H1 (cell line): ENCODE measurements around the gene MARCHF9. TPM values are rescaled to one million over a fixed set of nuclear protein-coding genes. Genes with fewer than 3 reads are reported as not detected.

ENCODE experiments used
- CTCF ChIA-PET: fragments of 300-600 bp; sonication (Branson Sonifier 250); formaldehyde crosslinking; loops from one replicate; lab custom pipeline; 2021; ENCODE audit not compliant: partially characterized antibody; lab: Charles Lee
- POLR2A ChIA-PET: fragments of 300-600 bp; sonication (Branson Sonifier 250); formaldehyde crosslinking; loops from one replicate; lab custom pipeline; 2021; ENCODE audit warnings: inconsistent platforms; ENCODE audit not compliant: partially characterized antibody; lab: Charles Lee
- DNase-seq, 2 experiments: peaks; one replicate each; pipeline versions ENCODE4 v3.0.0 to v3.0.0-alpha.2; 2010 to 2022; ENCODE audit warnings: low spot score in 2 of 2, low read depth in 1 of 2, mixed read lengths in 1 of 2
- FAIRE-seq: peaks from 2 replicates; lab custom pipeline; 2011; peaks lifted over from hg19 to GRCh38; lab: Jason Lieb, UNC
- H2AFZ ChIP-seq: 2 replicates; pipeline ENCODE4 v1.8.1; 2012; ENCODE audit warnings: low read length, inconsistent platforms
- H2AK5ac ChIP-seq: 2 replicates; pipeline ENCODE4 v1.6.1; 2013; ENCODE audit warnings: low read depth, low read length
- H2BK120ac ChIP-seq: replicated peaks from 2 replicates; pipeline ENCODE3; 2013; ENCODE audit warnings: low read depth, low read length, inconsistent platforms
- H2BK12ac ChIP-seq: 2 replicates; pipeline ENCODE4 v1.6.1; 2013; ENCODE audit warnings: low read depth, low read length
- H2BK15ac ChIP-seq: 2 replicates; pipeline ENCODE4 v1.6.1; 2013; ENCODE audit warnings: low read length
- H2BK20ac ChIP-seq: 2 replicates; pipeline ENCODE4 v1.6.1; 2013; ENCODE audit warnings: low read length
- H2BK5ac ChIP-seq: 2 replicates; pipeline ENCODE4 v1.6.1; 2013; ENCODE audit warnings: low read depth, low read length
- H3K14ac ChIP-seq: 2 replicates; pipeline ENCODE4 v1.6.1; 2013; ENCODE audit warnings: inconsistent platforms; ENCODE audit not compliant: insufficient read length
- H3K18ac ChIP-seq: 2 replicates; pipeline ENCODE4 v1.6.1; 2013; ENCODE audit warnings: low read length; ENCODE audit errors: extremely low read depth
- H3K23ac ChIP-seq: 2 replicates; pipeline ENCODE4 v1.6.1; 2013; ENCODE audit warnings: inconsistent platforms; ENCODE audit not compliant: insufficient read length
- H3K23me2 ChIP-seq: 2 replicates; pipeline ENCODE4 v1.6.1; 2013; ENCODE audit warnings: low read depth, low read length
- H3K27ac ChIP-seq: 2 replicates; pipeline ENCODE4 v1.6.1; 2011; ENCODE audit warnings: low read depth, low read length, inconsistent platforms
- H3K27me3 ChIP-seq, 4 experiments: replicated peaks in 1 of 4; 1 replicate in 1 of 4; 2 replicates in 3 of 4; pipeline versions ENCODE4 v1.6.1 to v1.8.1; 2011 to 2013; ENCODE audit warnings: low read length in 3 of 4, mild to moderate bottlenecking in 3 of 4, inconsistent platforms in 2 of 4, mixed read lengths in 2 of 4, moderate library complexity in 1 of 4; ENCODE audit not compliant: control insufficient read depth in 3 of 4, insufficient read depth in 3 of 4; ENCODE audit errors: extremely low read depth in 1 of 4
- H3K36me3 ChIP-seq, 4 experiments: 2 replicates each; pipeline versions ENCODE4 v1.6.1 to v1.8.1; 2011 to 2013; ENCODE audit warnings: mild to moderate bottlenecking in 4 of 4, low read length in 3 of 4, moderate library complexity in 2 of 4, control low read depth in 1 of 4, inconsistent platforms in 1 of 4; ENCODE audit not compliant: insufficient read depth in 4 of 4, control insufficient read depth in 2 of 4
- H3K4ac ChIP-seq: replicated peaks from 2 replicates; pipeline ENCODE3; 2013; ENCODE audit warnings: low read length, low read depth, mixed read lengths, inconsistent platforms; ENCODE audit not compliant: insufficient read length
- H3K4me1 ChIP-seq, 4 experiments: replicated peaks in 1 of 4; 1 replicate in 1 of 4; 2 replicates in 3 of 4; pipeline versions ENCODE4 v1.6.1 to v1.8.1; 2011 to 2013; ENCODE audit warnings: low read length in 3 of 4, inconsistent platforms in 2 of 4, mixed read lengths in 1 of 4; ENCODE audit not compliant: insufficient read depth in 4 of 4, control insufficient read depth in 3 of 4
- H3K4me2 ChIP-seq, 2 experiments: 2 replicates each; pipeline versions ENCODE4 v1.6.1 to v1.8.1; 2011 to 2013; ENCODE audit warnings: low read depth in 2 of 2, low read length in 2 of 2, control low read depth in 1 of 2, inconsistent platforms in 1 of 2, mild to moderate bottlenecking in 1 of 2; ENCODE audit not compliant: insufficient read depth in 1 of 2
- H3K4me3 ChIP-seq, 4 experiments: fragments of 200-600, 300-600 bp in 1 of 4; sonication (generic), shearing (Covaris generic), sonication (Bioruptor Twin) in 1 of 4; 2 replicates each; pipeline versions ENCODE4 v1.5.1 to v1.8.1; 2011 to 2016; ENCODE audit warnings: low read length in 4 of 4, low read depth in 3 of 4, control low read depth in 2 of 4, inconsistent platforms in 2 of 4, mild to moderate bottlenecking in 2 of 4, mixed read lengths in 1 of 4, moderate library complexity in 1 of 4; ENCODE audit not compliant: insufficient read depth in 2 of 4; ENCODE audit errors: extremely low read depth in 1 of 4
- H3K56ac ChIP-seq: replicated peaks from 2 replicates; pipeline ENCODE3; 2013; ENCODE audit warnings: low read depth, mild to moderate bottlenecking, mixed read lengths, low read length, inconsistent platforms; ENCODE audit not compliant: insufficient read length
- H3K79me1 ChIP-seq: 2 replicates; pipeline ENCODE4 v1.6.1; 2013; ENCODE audit warnings: low read depth, low read length, control low read depth
- H3K79me2 ChIP-seq, 2 experiments: 2 replicates each; pipeline versions ENCODE4 v1.6.1 to v1.8.1; 2012 to 2013; ENCODE audit warnings: low read length in 2 of 2, mild to moderate bottlenecking in 2 of 2, inconsistent platforms in 1 of 2; ENCODE audit not compliant: insufficient read depth in 2 of 2, control insufficient read depth in 1 of 2
- H3K9ac ChIP-seq, 4 experiments: replicated peaks in 1 of 4; 1 replicate in 1 of 4; 2 replicates in 3 of 4; pipeline versions ENCODE4 v1.6.1 to v1.8.1; 2011 to 2013; ENCODE audit warnings: low read depth in 3 of 4, low read length in 3 of 4, control low read depth in 2 of 4, mild to moderate bottlenecking in 2 of 4, moderate library complexity in 2 of 4, inconsistent platforms in 1 of 4; ENCODE audit errors: extremely low read depth in 1 of 4
- H3K9me3 ChIP-seq, 2 experiments: 2 replicates each; pipeline versions ENCODE4 v1.6.1 to v1.8.1; 2012 to 2013; ENCODE audit warnings: mild to moderate bottlenecking in 2 of 2, moderate library complexity in 2 of 2, control low read depth in 1 of 2, inconsistent platforms in 1 of 2, low read depth in 1 of 2, low read length in 1 of 2, mixed read lengths in 1 of 2; ENCODE audit not compliant: insufficient read depth in 2 of 2
- H4K20me1 ChIP-seq, 2 experiments: replicated peaks in 1 of 2; 2 replicates each; pipeline versions ENCODE3 to v1.8.1; 2011 to 2013; ENCODE audit warnings: inconsistent platforms in 2 of 2, low read length in 2 of 2, mild to moderate bottlenecking in 1 of 2; ENCODE audit not compliant: insufficient read depth in 2 of 2, control insufficient read depth in 1 of 2
- H4K5ac ChIP-seq: 2 replicates; pipeline ENCODE4 v1.6.1; 2013; ENCODE audit warnings: low read length, low read depth, mixed read lengths, inconsistent platforms; ENCODE audit not compliant: insufficient read length
- H4K8ac ChIP-seq: 2 replicates; pipeline ENCODE4 v1.8.0; 2013; ENCODE audit warnings: mild to moderate bottlenecking, moderate library complexity, low read length, inconsistent platforms; ENCODE audit not compliant: insufficient read depth; ENCODE audit errors: extremely low read depth
- H4K91ac ChIP-seq: replicated peaks from 2 replicates; pipeline ENCODE3; 2013; ENCODE audit warnings: low read length, mixed read lengths, inconsistent platforms; ENCODE audit not compliant: insufficient read length
- CBX5 ChIP-seq: fragments of 300-800, 300-1000 bp; sonication (generic); IDR thresholded peaks from 2 replicates; pipeline ENCODE4 v1.7.1; 2016; ENCODE audit warnings: antibody characterized with exemption, low read length, low read depth
- CHD1 ChIP-seq: IDR thresholded peaks from 2 replicates; pipeline ENCODE4 v1.6.1; 2012; ENCODE audit warnings: low read depth, low read length, improper control_type of control experiment
- CHD2 ChIP-seq: IDR thresholded peaks from 2 replicates; pipeline ENCODE4 v1.6.1; 2012; ENCODE audit warnings: low read length, improper control_type of control experiment
- FOSL1 ChIP-seq: IDR thresholded peaks from 2 replicates; pipeline ENCODE4 v1.6.1; 2011; ENCODE audit warnings: mild to moderate bottlenecking, low read depth, low read length, moderate library complexity; ENCODE audit not compliant: insufficient read depth
- KDM5A ChIP-seq: fragments of 200-600 bp; IDR thresholded peaks from 2 replicates; pipeline ENCODE4 v1.7.1; 2012; ENCODE audit warnings: mild to moderate bottlenecking, low read length, inconsistent platforms, mixed read lengths
- MAX ChIP-seq: IDR thresholded peaks from 2 replicates; pipeline ENCODE4 v1.6.1; 2012; ENCODE audit warnings: inconsistent platforms
- RAD21 ChIP-seq, 2 experiments: IDR thresholded peaks in 1 of 2; conservative IDR thresholded peaks in 1 of 2; 2 replicates each; pipeline ENCODE4 v1.6.1; 2011; ENCODE audit warnings: low read depth in 2 of 2, low read length in 2 of 2, improper control_type of control experiment in 1 of 2, inconsistent platforms in 1 of 2, mild to moderate bottlenecking in 1 of 2, moderate library complexity in 1 of 2
- TAF1 ChIP-seq: IDR thresholded peaks from 2 replicates; pipeline ENCODE4 v1.6.1; 2011; ENCODE audit warnings: mild to moderate bottlenecking, low read depth, low read length
- TBP ChIP-seq: IDR thresholded peaks from 2 replicates; pipeline ENCODE4 v1.6.1; 2011; ENCODE audit warnings: low read depth, low read length, improper control_type of control experiment
- WGBS, 2 experiments: shearing (Covaris generic) in 1 of 2; methylation state at CpG; one replicate each; pipeline versions ENCODE4 v1.1.6 to v1.1.7; 2013 to 2015; ENCODE audit warnings: low lambda C conversion rate in 2 of 2, mixed read lengths in 2 of 2, inconsistent platforms in 1 of 2, low coverage in 1 of 2, missing lambda C conversion rate in 1 of 2; ENCODE audit not compliant: insufficient replicate concordance in 2 of 2, insufficient coverage in 1 of 2, insufficient read length in 1 of 2; ENCODE audit errors: extremely low coverage in 1 of 2, missing lambda C conversion rate in 1 of 2; 5-methylcytosine and 5-hydroxymethylcytosine counted together
- polyA plus RNA-seq, 7 experiments: library from polyadenylated mRNA; depleted of rRNA in 3 of 7; stranded (reverse) in 5 of 7; unstranded in 2 of 7; fragments of >200 nt in 5 of 7; fragments of 200-250 nt in 2 of 7; gene quantifications; 1 replicate in 5 of 7; 2 replicates in 1 of 7; 4 replicates in 1 of 7; pipeline versions ENCODE4 v1.2.1 to v1.2.3, GENCODE V29; 2011 to 2013; ENCODE audit warnings: missing spikeins in 2 of 7, mixed read lengths in 2 of 7
- total RNA-seq: library from RNA; stranded (reverse); fragmentation: NEBNext Ultra II Directional; extraction: Animal tissue kit (Norgen Biotek cat#: 25700); gene quantifications from 2 replicates; pipeline ENCODE4 v1.2.1, GENCODE V29; 2021
- TF ChIP-seq, protein P1 (sequence below), 3 experiments: IDR thresholded peaks; 1 replicate in 2 of 3; 2 replicates in 1 of 3; pipeline versions ENCODE4 v1.5.1 to v1.6.1; 2011; ENCODE audit warnings: low read length in 3 of 3, mild to moderate bottlenecking in 3 of 3, inconsistent platforms in 2 of 3, low read depth in 1 of 3, moderate library complexity in 1 of 3; ENCODE audit not compliant: insufficient read depth in 1 of 3; ENCODE audit errors: control extremely low read depth in 1 of 3

The MARCHF9 gene
- total and polyA plus RNA-seq, 2 of the 8 experiments (the other 6 are each of a cell fraction or from before 2014, with no cell fraction given): 6.4 to 7.8 TPM

DNA sequence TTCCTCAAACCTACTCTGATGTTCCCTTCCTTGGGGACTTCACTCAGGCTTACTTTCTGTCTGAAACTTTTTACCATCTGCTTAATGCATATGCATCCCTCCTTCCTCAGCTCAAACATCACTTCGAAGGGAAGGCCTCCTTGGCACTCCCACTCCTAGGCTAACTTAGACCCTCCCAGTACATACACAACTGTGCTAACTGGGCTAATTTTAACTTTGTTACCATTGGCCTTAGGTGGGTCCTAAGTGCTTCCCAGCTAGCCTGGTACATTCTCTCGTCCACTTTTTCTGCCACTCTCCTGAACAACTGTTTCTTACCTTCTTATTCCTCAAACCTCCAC is 21.3 kb downstream of the MARCHF9 start:
- Histone ChIP-seq H3K79me2 (0 out of 4 replicates have a peak, but pooled peaks cover 0 to 2% of the 10 kb centered on the region in 2 experiments), H3K9ac (no peak overlapping the region), H4K91ac (no peak overlapping the region), H3K4me3 (no peak overlapping the region), H3K14ac (no peak overlapping the region), H3K27ac (no peak overlapping the region), H4K8ac (no peak overlapping the region), H3K27me3 (peaks cover 0 to 4% (median 1%) of the 10 kb centered on the region in 4 experiments; a peak in 2 of 7 replicates), H2BK12ac (no peak overlapping the region), H2BK15ac (no peak overlapping the region), H4K20me1 (no peaks in the 10 kb centered on the region), H3K23ac (no peak overlapping the region), H3K4me2 (no peak overlapping the region), H2BK120ac (no peak overlapping the region), H2BK20ac (no peak overlapping the region), H3K36me3 (no peaks in the 10 kb centered on the region; a peak in 1 of 8 replicates), H4K5ac (no peak overlapping the region), H2AFZ (no peak overlapping the region), H3K79me1 (no peaks in the 10 kb centered on the region; the same call in 1 of the 2 replicates), H2BK5ac (no peak overlapping the region), H3K9me3 (no peaks in the 10 kb centered on the region), H3K56ac (no peak overlapping the region), H3K4me1 (peaks cover 0 to 3% (median 1%) of the 10 kb centered on the region in 4 experiments; a peak in 2 of 7 replicates), H3K18ac (no peak overlapping the region), H3K4ac (no peak overlapping the region), H3K23me2 (peaks cover 11% of the 10 kb centered on the region; the same call in 1 of the 2 replicates), H2AK5ac (no peak overlapping the region)
- ChIA-PET POLR2A (interaction anchor here (0.6 to 1.8 kb wide), 4 partner anchors 9 to 163 kb away, joined by 3 to 4 read pairs (median 3); partner anchors contain the start of gene CYP27B1), CTCF (interaction anchor here (0.6 to 4.5 kb wide), 7 partner anchors 8 to 153 kb away, joined by 3 to 28 read pairs (median 5); partner anchors contain the start of gene CYP27B1)
- 91% methylated on average over 2 of the region's 2 CpGs; no CpG with 5 or more reads in 1 of the 2 experiments for WGBS, 2 experiments
- DNase-seq: no peak
- no peak for FAIRE-seq
- TF ChIP-seq CHD2 (no peak), TBP (no peak), TAF1 (no peak), RAD21 (IDR thresholded peaks at IDR 0.05 in 1 of 2, conservative IDR thresholded peaks at IDR 0.05 in 1 of 2; ENCODE audit: low read depth in 2 of 2, low read length in 2 of 2) (no peak), MAX (no peak), CHD1 (no peak), KDM5A (no peak), FOSL1 (no peak), CBX5 (no peak)
- TF ChIP-seq, protein P1, sequence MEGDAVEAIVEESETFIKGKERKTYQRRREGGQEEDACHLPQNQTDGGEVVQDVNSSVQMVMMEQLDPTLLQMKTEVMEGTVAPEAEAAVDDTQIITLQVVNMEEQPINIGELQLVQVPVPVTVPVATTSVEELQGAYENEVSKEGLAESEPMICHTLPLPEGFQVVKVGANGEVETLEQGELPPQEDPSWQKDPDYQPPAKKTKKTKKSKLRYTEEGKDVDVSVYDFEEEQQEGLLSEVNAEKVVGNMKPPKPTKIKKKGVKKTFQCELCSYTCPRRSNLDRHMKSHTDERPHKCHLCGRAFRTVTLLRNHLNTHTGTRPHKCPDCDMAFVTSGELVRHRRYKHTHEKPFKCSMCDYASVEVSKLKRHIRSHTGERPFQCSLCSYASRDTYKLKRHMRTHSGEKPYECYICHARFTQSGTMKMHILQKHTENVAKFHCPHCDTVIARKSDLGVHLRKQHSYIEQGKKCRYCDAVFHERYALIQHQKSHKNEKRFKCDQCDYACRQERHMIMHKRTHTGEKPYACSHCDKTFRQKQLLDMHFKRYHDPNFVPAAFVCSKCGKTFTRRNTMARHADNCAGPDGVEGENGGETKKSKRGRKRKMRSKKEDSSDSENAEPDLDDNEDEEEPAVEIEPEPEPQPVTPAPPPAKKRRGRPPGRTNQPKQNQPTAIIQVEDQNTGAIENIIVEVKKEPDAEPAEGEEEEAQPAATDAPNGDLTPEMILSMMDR (IDR thresholded peaks at IDR 0.05; ENCODE audit: control extremely low read depth in 1 of 3, insufficient read depth in 1 of 3, low read depth in 1 of 3, low read length in 3 of 3): no peak
